Caco-2 (cell line): ENCODE measurements around the gene FAM170B. TPM values are rescaled to one million over a fixed set of nuclear protein-coding genes. Genes with fewer than 3 reads are reported as not detected.

Source experiments
- BruUV-seq: library from RNA; stranded (reverse); fragments of 400-500 nt; replicated peaks from 2 replicates; lab custom pipeline; 2021; lab: Mats Ljungman, UMichigan
- CTCF ChIA-PET: fragments of 300-600 bp; sonication (Branson Sonifier 250); formaldehyde crosslinking; loops from one replicate; lab custom pipeline; 2022; ENCODE audit warnings: antibody characterized with exemption; lab: Charles Lee
- POLR2A ChIA-PET: fragments of 300-600 bp; sonication (Branson Sonifier 250); formaldehyde crosslinking; loops from one replicate; lab custom pipeline; 2022; ENCODE audit warnings: antibody characterized with exemption; lab: Charles Lee
- DNase-seq, 2 experiments: peaks; one replicate each; pipeline versions ENCODE4 v3.0.0 to v3.0.0-alpha.2; 2020 to 2022
- H3K27me3 ChIP-seq: replicated peaks from 2 replicates; pipeline ENCODE4 v1.6.0; 2011; ENCODE audit warnings: low read length; ENCODE audit not compliant: control insufficient read depth, insufficient read depth
- H3K36me3 ChIP-seq: 2 replicates; pipeline ENCODE4 v1.5.1; 2011; ENCODE audit warnings: low read length; ENCODE audit not compliant: control insufficient read depth, insufficient read depth
- H3K4me1 ChIP-seq: fragments of 250-450 bp; sonication (Bioruptor Pico); 2 replicates; pipeline ENCODE4 v1.5.1; 2020; ENCODE audit warnings: mild to moderate bottlenecking
- H3K4me3 ChIP-seq: 2 replicates; pipeline ENCODE4 v1.5.1; 2011; ENCODE audit warnings: low read depth, mild to moderate bottlenecking, control low read depth, low read length
- H3K9me3 ChIP-seq: fragments of 250-450 bp; sonication (Bioruptor Pico); 2 replicates; pipeline ENCODE4 v1.5.1; 2020; ENCODE audit warnings: mild to moderate bottlenecking, moderate library complexity
- H3K27ac Mint-ChIP-seq: one replicate; pipeline ENCODE4 v1.8.0; 2022; ENCODE audit warnings: mixed read lengths; ENCODE audit not compliant: unreplicated experiment
- H3K27me3 Mint-ChIP-seq: one replicate; pipeline ENCODE4 v1.8.0; 2022; ENCODE audit warnings: mixed read lengths; ENCODE audit not compliant: insufficient read depth, unreplicated experiment
- H3K36me3 Mint-ChIP-seq: one replicate; pipeline ENCODE4 v1.8.0; 2022; ENCODE audit warnings: mild to moderate bottlenecking, mixed read lengths; ENCODE audit not compliant: insufficient read depth, unreplicated experiment
- H3K4me1 Mint-ChIP-seq: one replicate; pipeline ENCODE4 v1.8.0; 2022; ENCODE audit warnings: low read depth, mixed read lengths; ENCODE audit not compliant: unreplicated experiment
- H3K4me3 Mint-ChIP-seq: one replicate; pipeline ENCODE4 v1.8.0; 2022; ENCODE audit warnings: mild to moderate bottlenecking, moderate library complexity, mixed read lengths; ENCODE audit not compliant: unreplicated experiment
- H3K9me3 Mint-ChIP-seq: one replicate; pipeline ENCODE4 v1.8.0; 2022; ENCODE audit warnings: mixed read lengths; ENCODE audit not compliant: unreplicated experiment
- CTCF ChIP-seq, 2 experiments: fragments of 200-600 bp in 1 of 2; IDR thresholded peaks; 1 replicate in 1 of 2; 2 replicates in 1 of 2; pipeline versions ENCODE4 v1.5.1 to v1.8.0; 2011 to 2022; ENCODE audit warnings: antibody characterized with exemption in 1 of 2, control low read depth in 1 of 2, inconsistent platforms in 1 of 2, low read depth in 1 of 2, low read length in 1 of 2, mild to moderate bottlenecking in 1 of 2, moderate library complexity in 1 of 2; ENCODE audit not compliant: insufficient read depth in 1 of 2, severe bottlenecking in 1 of 2, unreplicated experiment in 1 of 2
- intact Hi-C: fragments of 100-400 bp; cut with micrococcal nuclease; formaldehyde crosslinking; loops from one replicate; pipeline ENCODE4 v1.10.0; 2022; ENCODE audit not compliant: unreplicated experiment
- total RNA-seq: library from RNA; stranded (reverse); gene quantifications from 2 replicates; pipeline ENCODE4 v1.2.3, GENCODE V29; 2022

The FAM170B gene
- total RNA-seq, 1 experiment from 2014 or later: not detected

- H3K36me3 Mint-ChIP-seq: no peaks in the 10 kb centered on the region
- Histone ChIP-seq H3K36me3 (no peaks in the 10 kb centered on the region), H3K9me3 (no peaks in the 10 kb centered on the region), H3K27me3 (no peaks in the 10 kb centered on the region), H3K4me3 (no peak overlapping the region), H3K4me1 (peaks cover 13% of the 10 kb centered on the region)
- ChIA-PET CTCF (no interaction called here), POLR2A (no interaction called here)
- H3K9me3 Mint-ChIP-seq: no peaks in the 10 kb centered on the region
- H3K4me3 Mint-ChIP-seq: no peak overlapping the region
- peaks cover 10% of the 10 kb centered on the region for H3K4me1 Mint-ChIP-seq
- intact Hi-C loops: no loop called here
- H3K27me3 Mint-ChIP-seq: peaks cover 12% of the 10 kb centered on the region
- no peak overlapping the region for H3K27ac Mint-ChIP-seq
- no peak for TF ChIP-seq CTCF (IDR thresholded peaks at IDR 0.05; ENCODE audit: insufficient read depth in 1 of 2, low read depth in 1 of 2, low read length in 1 of 2, severe bottlenecking in 1 of 2, unreplicated experiment in 1 of 2)
- BruUV-seq: no TSS peak
- DNase-seq: no peak
Measured at GRCh38 chr10:49177391-49178355, 43.9 kb upstream of the FAM170B start.

GRCh38 chr10:49176310-49177268, 42.8 kb upstream of the FAM170B start:
- no peaks in the 10 kb centered on the region for H3K36me3 ChIP-seq
- peaks cover 8% of the 10 kb centered on the region for H3K27me3 Mint-ChIP-seq
- no peaks in the 10 kb centered on the region for H3K27me3 ChIP-seq
- no peak overlapping the region for H3K27ac Mint-ChIP-seq
- TF ChIP-seq CTCF (IDR thresholded peaks at IDR 0.05; ENCODE audit: insufficient read depth in 1 of 2, low read depth in 1 of 2, low read length in 1 of 2, severe bottlenecking in 1 of 2, unreplicated experiment in 1 of 2): no peak
- H3K4me3 ChIP-seq: no peak overlapping the region
- DNase-seq: no peak
- H3K9me3 ChIP-seq: no peaks in the 10 kb centered on the region
- intact Hi-C loops: no loop called here
- no peaks in the 10 kb centered on the region for H3K36me3 Mint-ChIP-seq
- H3K4me1 ChIP-seq: peaks cover 13% of the 10 kb centered on the region
- ChIA-PET CTCF (no interaction called here), POLR2A (no interaction called here)
- H3K9me3 Mint-ChIP-seq: no peaks in the 10 kb centered on the region
- no peak overlapping the region for H3K4me3 Mint-ChIP-seq
- BruUV-seq: no TSS peak
- H3K4me1 Mint-ChIP-seq: peaks cover 10% of the 10 kb centered on the region
